OCI-LY7 (cell line): Measurements from ENCODE around the gene SRL.

Experiments used
- CTCF ChIP-seq: fragments of 200-600 bp; sonication (generic); conservative IDR thresholded peaks from 2 replicates; pipeline ENCODE4 v1.5.1; 2014; ENCODE audit warnings: mild to moderate bottlenecking, antibody characterized with exemption, low read length, moderate library complexity, mixed read lengths
- EZH2phosphoT487 ChIP-seq: fragments of 200-600 bp; sonication (generic); IDR thresholded peaks from 2 replicates; pipeline ENCODE4 v1.6.1; 2018; ENCODE audit warnings: low read depth, borderline replicate concordance, mild to moderate bottlenecking, mixed run types, antibody characterized with exemption, low read length, moderate library complexity, mixed read lengths

- TF ChIP-seq CTCF (no peak), EZH2phosphoT487 (no peak)
Measured at GRCh38 chr16:4202615-4203345, 39.1 kb downstream of the SRL start.
